GM23338 (cell line): ENCODE results near the gene RAB8B. TPM values are rescaled to one million over a fixed set of nuclear protein-coding genes. Genes with fewer than 3 reads are reported as not detected.

Source experiments
- ATAC-seq: fragments of 200-7000 bp; cut with Tn5 transposase; 3 replicates; pipeline ENCODE4 v1.9.1; 2020
- DNase-seq: peaks from one replicate; pipeline ENCODE4 v3.0.0-alpha.2; 2015; ENCODE audit warnings: low spot score
- H2AFZ ChIP-seq: fragments of 200-600 bp; sonication (generic); 2 replicates; pipeline ENCODE4 v1.8.0; 2016; ENCODE audit warnings: antibody characterized with exemption, mild to moderate bottlenecking, moderate library complexity
- H3F3A ChIP-seq: fragments of 200-600 bp; sonication (generic); replicated peaks from 2 replicates; pipeline ENCODE4 v1.8.0; 2017; ENCODE audit warnings: antibody characterized with exemption, mixed run types, low read depth
- H3K27ac ChIP-seq: fragments of 200-600 bp; sonication (generic); 2 replicates; pipeline ENCODE4 v1.6.1; 2016; ENCODE audit warnings: low read depth
- H3K27me3 ChIP-seq: fragments of 200-600 bp; sonication (generic); 2 replicates; pipeline ENCODE4 v1.8.0; 2016; ENCODE audit warnings: mild to moderate bottlenecking, mixed run types, moderate library complexity; ENCODE audit not compliant: insufficient read depth
- H3K36me3 ChIP-seq: fragments of 200-600 bp; sonication (generic); 2 replicates; pipeline ENCODE4 v1.8.0; 2016; ENCODE audit warnings: mild to moderate bottlenecking; ENCODE audit not compliant: insufficient read depth
- H3K4me1 ChIP-seq: fragments of 200-600 bp; sonication (generic); 2 replicates; pipeline ENCODE4 v1.8.0; 2016; ENCODE audit warnings: mild to moderate bottlenecking, moderate library complexity; ENCODE audit not compliant: insufficient read depth
- H3K4me2 ChIP-seq: fragments of 200-600 bp; sonication (generic); 2 replicates; pipeline ENCODE4 v1.7.1; 2017; ENCODE audit warnings: mixed run types
- H3K4me3 ChIP-seq: fragments of 200-600 bp; sonication (generic); 2 replicates; pipeline ENCODE4 v1.6.1; 2016; ENCODE audit warnings: mixed run types
- H3K79me2 ChIP-seq: fragments of 200-600 bp; sonication (generic); replicated peaks from 2 replicates; pipeline ENCODE4 v1.8.0; 2017; ENCODE audit warnings: mild to moderate bottlenecking; ENCODE audit not compliant: insufficient read depth
- H3K9me2 ChIP-seq: fragments of 200-600 bp; sonication (generic); 2 replicates; pipeline ENCODE4 v1.8.0; 2017; ENCODE audit not compliant: insufficient read depth
- H4K20me1 ChIP-seq: fragments of 200-600 bp; sonication (generic); replicated peaks from 2 replicates; pipeline ENCODE4 v1.8.0; 2017; ENCODE audit warnings: mild to moderate bottlenecking; ENCODE audit not compliant: insufficient read depth
- H3K27ac Mint-ChIP-seq: 2 replicates; pipeline ENCODE4 v1.8.0; 2020; ENCODE audit warnings: inconsistent platforms, mild to moderate bottlenecking, moderate library complexity, mixed read lengths
- H3K27me3 Mint-ChIP-seq: 3 replicates; pipeline ENCODE4 v1.8.0; 2022; ENCODE audit warnings: low read depth, mild to moderate bottlenecking, moderate library complexity, mixed read lengths, inconsistent platforms; ENCODE audit not compliant: insufficient read depth, poor library complexity
- H3K36me3 Mint-ChIP-seq: 3 replicates; pipeline ENCODE4 v1.8.0; 2021; ENCODE audit warnings: low read depth, mild to moderate bottlenecking, inconsistent platforms, moderate library complexity, mixed read lengths
- H3K4me1 Mint-ChIP-seq: 3 replicates; pipeline ENCODE4 v1.8.0; 2020; ENCODE audit warnings: mild to moderate bottlenecking, inconsistent platforms, mixed read lengths
- H3K4me3 Mint-ChIP-seq: 3 replicates; pipeline ENCODE4 v1.8.0; 2021; ENCODE audit warnings: moderate library complexity, mild to moderate bottlenecking, inconsistent platforms, mixed read lengths
- H3K9me3 Mint-ChIP-seq: 3 replicates; pipeline ENCODE4 v1.8.0; 2020; ENCODE audit warnings: moderate library complexity, mild to moderate bottlenecking, inconsistent platforms, mixed read lengths
- CREB1 ChIP-seq: fragments of 250-450 bp; sonication (Bioruptor Pico); IDR thresholded peaks from 2 replicates; pipeline ENCODE4 v1.5.0; 2020; ENCODE audit warnings: low read depth, mild to moderate bottlenecking, moderate library complexity
- ETS1 ChIP-seq: IDR thresholded peaks from 2 replicates; pipeline ENCODE4 v1.6.1; 2016; ENCODE audit warnings: antibody characterized with exemption
- EZH2 ChIP-seq: fragments of 200-600 bp; sonication (generic); IDR thresholded peaks from one replicate; pipeline ENCODE4 v1.8.0; 2017; ENCODE audit warnings: antibody characterized with exemption, mild to moderate bottlenecking, low read depth; ENCODE audit not compliant: unreplicated experiment
- EZH2phosphoT487 ChIP-seq: fragments of 200-600 bp; sonication (generic); IDR thresholded peaks from one replicate; pipeline ENCODE4 v1.8.1; 2018; ENCODE audit warnings: antibody characterized with exemption; ENCODE audit not compliant: unreplicated experiment
- JUNB ChIP-seq: IDR thresholded peaks from one replicate; pipeline ENCODE4 v1.6.1; 2016; ENCODE audit warnings: antibody characterized with exemption; ENCODE audit not compliant: unreplicated experiment
- NANOG ChIP-seq: IDR thresholded peaks from 2 replicates; pipeline ENCODE4 v1.6.1; 2016; ENCODE audit warnings: antibody characterized with exemption, borderline replicate concordance
- POLR2AphosphoS5 ChIP-seq: IDR thresholded peaks from 2 replicates; pipeline ENCODE4 v1.6.1; 2016; ENCODE audit warnings: antibody characterized with exemption, low read depth
- REST ChIP-seq: IDR thresholded peaks from one replicate; pipeline ENCODE4 v1.6.1; 2018; ENCODE audit warnings: antibody characterized with exemption; ENCODE audit not compliant: unreplicated experiment
- STAT1 ChIP-seq: IDR thresholded peaks from one replicate; pipeline ENCODE4 v1.6.1; 2016; ENCODE audit warnings: antibody characterized with exemption; ENCODE audit not compliant: unreplicated experiment
- ZNF114 ChIP-seq: fragments of 250-450 bp; sonication (Bioruptor Pico); IDR thresholded peaks from 2 replicates; pipeline ENCODE4 v1.5.0; 2020; ENCODE audit warnings: mild to moderate bottlenecking, moderate library complexity
- ZNF331 ChIP-seq: fragments of 250-450 bp; sonication (Bioruptor Pico); IDR thresholded peaks from 2 replicates; pipeline ENCODE4 v1.5.0; 2020; ENCODE audit warnings: low read depth, mild to moderate bottlenecking, moderate library complexity
- polyA plus RNA-seq: library from polyadenylated mRNA; unstranded; fragments of >200 nt; fragmentation: Nextera tagmentation; extraction: Ambion mirVana; gene quantifications from 2 replicates; pipeline ENCODE4 v1.2.1, GENCODE V29; 2016
- total RNA-seq: library from RNA; depleted of rRNA; stranded (reverse); fragments of >200 nt; shearing (Covaris generic); gene quantifications from 2 replicates; pipeline ENCODE4 v1.2.3, GENCODE V29; 2014
- TF ChIP-seq, protein P1 (sequence below), 2 experiments: fragments of 200-600 bp in 1 of 2; sonication (generic) in 1 of 2; conservative IDR thresholded peaks; 2 replicates each; pipeline versions ENCODE4 v1.5.1 to v1.6.1; 2016 to 2017; ENCODE audit warnings: antibody characterized with exemption in 2 of 2, low read depth in 2 of 2, mild to moderate bottlenecking in 2 of 2, moderate library complexity in 1 of 2
- TF ChIP-seq, protein P2 (sequence below): fragments of 250-450 bp; sonication (Bioruptor Pico); IDR thresholded peaks from 2 replicates; pipeline ENCODE4 v1.5.0; 2020; ENCODE audit warnings: mild to moderate bottlenecking, moderate library complexity

Gene RAB8B
- total and polyA plus RNA-seq, 2 experiments from 2014 or later, result 23.2 to 41.7 TPM

DNA sequence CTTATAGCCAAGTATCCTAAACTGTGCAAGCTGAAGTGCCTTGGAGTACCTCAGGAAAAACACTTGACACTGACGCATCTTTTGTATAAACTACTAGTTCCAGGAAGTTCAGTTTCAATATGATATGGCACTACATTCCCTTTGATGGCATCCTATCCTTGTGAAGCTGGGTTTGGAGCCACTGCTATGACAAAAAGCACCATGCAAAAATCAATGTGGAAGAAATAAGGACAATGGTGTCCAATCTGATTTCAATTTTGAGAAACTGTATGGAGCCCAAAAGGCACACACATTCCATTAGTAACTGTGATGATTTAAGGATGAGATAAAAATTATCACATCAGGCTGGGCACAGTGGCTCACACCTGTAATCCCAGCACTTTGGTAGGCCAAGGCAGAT is 37.7 kb upstream of the RAB8B start:
- peaks cover 28% of the 10 kb centered on the region for H3K36me3 ChIP-seq
- H3K9me2 ChIP-seq, result no peaks in the 10 kb centered on the region
- no peaks in the 10 kb centered on the region for H3K9me3 Mint-ChIP-seq
- peaks cover 6% of the 10 kb centered on the region for H3K4me1 Mint-ChIP-seq
- H3K27ac ChIP-seq, result no peak overlapping the region
- peaks cover 23% of the 10 kb centered on the region for H3K79me2 ChIP-seq
- no peak overlapping the region for H3K27ac Mint-ChIP-seq
- H3K4me2 ChIP-seq, result no peak overlapping the region
- peaks cover 39% of the 10 kb centered on the region; the same call in 2 of the 3 replicates for H3K36me3 Mint-ChIP-seq
- no peaks in the 10 kb centered on the region for H4K20me1 ChIP-seq
- H3K4me3 ChIP-seq, result no peak overlapping the region
- DNase-seq (no peak), ATAC-seq (no peak)
- no peak overlapping the region for H3K4me3 Mint-ChIP-seq
- peaks cover 3% of the 10 kb centered on the region; the same call in 1 of the 2 replicates for H3F3A ChIP-seq
- no peak for TF ChIP-seq REST
- TF ChIP-seq, protein P1, sequence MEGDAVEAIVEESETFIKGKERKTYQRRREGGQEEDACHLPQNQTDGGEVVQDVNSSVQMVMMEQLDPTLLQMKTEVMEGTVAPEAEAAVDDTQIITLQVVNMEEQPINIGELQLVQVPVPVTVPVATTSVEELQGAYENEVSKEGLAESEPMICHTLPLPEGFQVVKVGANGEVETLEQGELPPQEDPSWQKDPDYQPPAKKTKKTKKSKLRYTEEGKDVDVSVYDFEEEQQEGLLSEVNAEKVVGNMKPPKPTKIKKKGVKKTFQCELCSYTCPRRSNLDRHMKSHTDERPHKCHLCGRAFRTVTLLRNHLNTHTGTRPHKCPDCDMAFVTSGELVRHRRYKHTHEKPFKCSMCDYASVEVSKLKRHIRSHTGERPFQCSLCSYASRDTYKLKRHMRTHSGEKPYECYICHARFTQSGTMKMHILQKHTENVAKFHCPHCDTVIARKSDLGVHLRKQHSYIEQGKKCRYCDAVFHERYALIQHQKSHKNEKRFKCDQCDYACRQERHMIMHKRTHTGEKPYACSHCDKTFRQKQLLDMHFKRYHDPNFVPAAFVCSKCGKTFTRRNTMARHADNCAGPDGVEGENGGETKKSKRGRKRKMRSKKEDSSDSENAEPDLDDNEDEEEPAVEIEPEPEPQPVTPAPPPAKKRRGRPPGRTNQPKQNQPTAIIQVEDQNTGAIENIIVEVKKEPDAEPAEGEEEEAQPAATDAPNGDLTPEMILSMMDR (conservative IDR thresholded peaks at IDR 0.05; ENCODE audit: low read depth in 2 of 2), result no peak
- no peak for TF ChIP-seq EZH2
- TF ChIP-seq JUNB, result no peak
- TF ChIP-seq EZH2phosphoT487, result no peak
- TF ChIP-seq CREB1 (CRISPR knock-in tag), result no peak
- no peak for TF ChIP-seq ETS1
- no peak for TF ChIP-seq ZNF331 (CRISPR knock-in tag)
- TF ChIP-seq ZNF114 (CRISPR knock-in tag), result no peak
- no peak for TF ChIP-seq POLR2AphosphoS5
- TF ChIP-seq, protein P2, sequence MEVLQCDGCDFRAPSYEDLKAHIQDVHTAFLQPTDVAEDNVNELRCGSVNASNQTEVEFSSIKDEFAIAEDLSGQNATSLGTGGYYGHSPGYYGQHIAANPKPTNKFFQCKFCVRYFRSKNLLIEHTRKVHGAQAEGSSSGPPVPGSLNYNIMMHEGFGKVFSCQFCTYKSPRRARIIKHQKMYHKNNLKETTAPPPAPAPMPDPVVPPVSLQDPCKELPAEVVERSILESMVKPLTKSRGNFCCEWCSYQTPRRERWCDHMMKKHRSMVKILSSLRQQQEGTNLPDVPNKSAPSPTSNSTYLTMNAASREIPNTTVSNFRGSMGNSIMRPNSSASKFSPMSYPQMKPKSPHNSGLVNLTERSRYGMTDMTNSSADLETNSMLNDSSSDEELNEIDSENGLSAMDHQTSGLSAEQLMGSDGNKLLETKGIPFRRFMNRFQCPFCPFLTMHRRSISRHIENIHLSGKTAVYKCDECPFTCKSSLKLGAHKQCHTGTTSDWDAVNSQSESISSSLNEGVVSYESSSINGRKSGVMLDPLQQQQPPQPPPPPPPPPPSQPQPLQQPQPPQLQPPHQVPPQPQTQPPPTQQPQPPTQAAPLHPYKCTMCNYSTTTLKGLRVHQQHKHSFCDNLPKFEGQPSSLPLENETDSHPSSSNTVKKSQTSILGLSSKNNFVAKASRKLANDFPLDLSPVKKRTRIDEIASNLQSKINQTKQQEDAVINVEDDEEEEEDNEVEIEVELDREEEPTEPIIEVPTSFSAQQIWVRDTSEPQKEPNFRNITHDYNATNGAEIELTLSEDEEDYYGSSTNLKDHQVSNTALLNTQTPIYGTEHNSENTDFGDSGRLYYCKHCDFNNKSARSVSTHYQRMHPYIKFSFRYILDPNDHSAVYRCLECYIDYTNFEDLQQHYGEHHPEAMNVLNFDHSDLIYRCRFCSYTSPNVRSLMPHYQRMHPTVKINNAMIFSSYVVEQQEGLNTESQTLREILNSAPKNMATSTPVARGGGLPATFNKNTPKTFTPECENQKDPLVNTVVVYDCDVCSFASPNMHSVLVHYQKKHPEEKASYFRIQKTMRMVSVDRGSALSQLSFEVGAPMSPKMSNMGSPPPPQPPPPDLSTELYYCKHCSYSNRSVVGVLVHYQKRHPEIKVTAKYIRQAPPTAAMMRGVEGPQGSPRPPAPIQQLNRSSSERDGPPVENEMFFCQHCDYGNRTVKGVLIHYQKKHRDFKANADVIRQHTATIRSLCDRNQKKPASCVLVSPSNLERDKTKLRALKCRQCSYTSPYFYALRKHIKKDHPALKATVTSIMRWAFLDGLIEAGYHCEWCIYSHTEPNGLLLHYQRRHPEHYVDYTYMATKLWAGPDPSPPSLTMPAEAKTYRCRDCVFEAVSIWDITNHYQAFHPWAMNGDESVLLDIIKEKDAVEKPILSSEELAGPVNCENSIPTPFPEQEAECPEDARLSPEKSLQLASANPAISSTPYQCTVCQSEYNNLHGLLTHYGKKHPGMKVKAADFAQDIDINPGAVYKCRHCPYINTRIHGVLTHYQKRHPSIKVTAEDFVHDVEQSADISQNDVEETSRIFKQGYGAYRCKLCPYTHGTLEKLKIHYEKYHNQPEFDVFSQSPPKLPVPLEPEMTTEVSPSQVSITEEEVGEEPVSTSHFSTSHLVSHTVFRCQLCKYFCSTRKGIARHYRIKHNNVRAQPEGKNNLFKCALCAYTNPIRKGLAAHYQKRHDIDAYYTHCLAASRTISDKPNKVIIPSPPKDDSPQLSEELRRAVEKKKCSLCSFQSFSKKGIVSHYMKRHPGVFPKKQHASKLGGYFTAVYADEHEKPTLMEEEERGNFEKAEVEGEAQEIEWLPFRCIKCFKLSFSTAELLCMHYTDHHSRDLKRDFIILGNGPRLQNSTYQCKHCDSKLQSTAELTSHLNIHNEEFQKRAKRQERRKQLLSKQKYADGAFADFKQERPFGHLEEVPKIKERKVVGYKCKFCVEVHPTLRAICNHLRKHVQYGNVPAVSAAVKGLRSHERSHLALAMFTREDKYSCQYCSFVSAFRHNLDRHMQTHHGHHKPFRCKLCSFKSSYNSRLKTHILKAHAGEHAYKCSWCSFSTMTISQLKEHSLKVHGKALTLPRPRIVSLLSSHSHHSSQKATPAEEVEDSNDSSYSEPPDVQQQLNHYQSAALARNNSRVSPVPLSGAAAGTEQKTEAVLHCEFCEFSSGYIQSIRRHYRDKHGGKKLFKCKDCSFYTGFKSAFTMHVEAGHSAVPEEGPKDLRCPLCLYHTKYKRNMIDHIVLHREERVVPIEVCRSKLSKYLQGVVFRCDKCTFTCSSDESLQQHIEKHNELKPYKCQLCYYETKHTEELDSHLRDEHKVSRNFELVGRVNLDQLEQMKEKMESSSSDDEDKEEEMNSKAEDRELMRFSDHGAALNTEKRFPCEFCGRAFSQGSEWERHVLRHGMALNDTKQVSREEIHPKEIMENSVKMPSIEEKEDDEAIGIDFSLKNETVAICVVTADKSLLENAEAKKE (CRISPR knock-in tag), result no peak
- TF ChIP-seq STAT1, result no peak
- no peak for TF ChIP-seq NANOG
- no peak overlapping the region for H2AFZ ChIP-seq
- peaks cover 3% of the 10 kb centered on the region for H3K27me3 Mint-ChIP-seq
- H3K4me1 ChIP-seq, result no peaks in the 10 kb centered on the region
- no peaks in the 10 kb centered on the region for H3K27me3 ChIP-seq
